GM19397 (cell line): ENCODE results near the gene KCNE4.

Experiments used
- ATAC-seq: cut with Tn5 transposase; IDR thresholded peaks from one replicate; pipeline ENCODE4 v1.9.1; 2021; ENCODE audit warnings: mild to moderate bottlenecking, moderate library complexity; ENCODE audit not compliant: unreplicated experiment

The KCNE4 gene

DNA sequence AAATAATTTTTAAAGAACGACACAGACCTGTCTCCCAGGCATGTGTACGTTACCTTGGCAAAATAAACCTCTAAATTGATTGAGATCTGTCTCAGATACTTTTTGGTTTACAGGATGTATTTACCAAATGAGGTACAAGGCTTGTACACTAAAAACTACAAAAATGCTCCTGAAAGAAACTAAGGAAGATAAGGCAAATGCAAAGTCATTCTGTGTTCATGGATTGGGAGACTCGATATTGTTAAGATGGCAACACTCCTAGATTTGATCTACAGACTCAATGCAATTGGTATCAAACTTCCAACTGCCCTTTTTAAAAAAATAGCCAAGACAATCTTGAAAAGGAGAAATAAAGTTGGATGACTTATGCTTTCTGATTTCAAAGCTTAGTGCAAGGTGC lies 11.5 kb upstream of the KCNE4 start:
- no peak for ATAC-seq

DNA sequence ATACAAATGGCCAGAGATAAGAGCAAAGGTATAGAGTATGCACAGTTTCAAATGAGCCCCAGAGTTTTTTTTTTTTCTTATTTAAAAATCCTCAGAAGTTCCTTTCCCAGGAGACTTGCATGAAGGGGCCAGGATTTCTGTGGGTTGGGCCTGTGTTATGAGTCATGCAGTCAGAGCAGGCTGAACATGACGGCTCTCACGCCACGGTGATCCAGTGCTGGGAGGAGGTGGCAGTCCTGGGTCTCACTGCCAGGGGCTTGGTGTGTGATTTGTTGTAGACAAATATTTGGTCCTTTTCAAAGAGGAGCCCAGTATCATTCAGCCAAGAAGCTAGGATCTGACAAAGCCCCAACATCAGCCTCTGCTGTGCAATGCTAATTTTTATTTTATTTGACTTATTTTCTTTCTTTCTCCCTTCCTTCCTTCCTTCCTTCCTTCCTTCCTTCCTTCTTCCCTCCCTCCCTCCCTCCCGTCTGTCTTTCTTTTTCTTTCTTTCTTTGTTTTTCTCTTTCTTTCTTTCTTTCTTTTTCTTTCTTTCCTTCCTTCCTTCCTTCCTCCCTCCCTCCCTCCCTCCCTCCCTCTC lies 10.4 kb upstream of the KCNE4 start:
- ATAC-seq: no peak

DNA sequence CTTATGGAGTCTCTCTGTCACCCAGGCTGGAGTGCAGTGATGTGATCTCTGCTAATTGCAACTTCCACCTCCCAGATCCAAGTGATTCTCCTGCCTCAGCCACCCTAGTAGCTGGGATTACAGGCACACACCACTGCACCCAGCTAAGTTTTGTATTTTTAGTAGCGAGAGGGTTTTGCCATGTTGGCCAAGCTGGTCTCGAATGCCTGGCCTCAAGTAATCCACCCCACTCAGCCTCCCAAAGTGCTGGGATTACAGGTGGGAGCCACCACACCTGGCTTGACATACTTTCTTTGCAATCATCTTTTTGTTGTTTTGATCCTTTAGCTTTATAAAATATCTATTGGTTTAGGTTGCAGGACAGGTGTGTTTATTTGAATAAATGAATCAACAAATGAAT lies 9.7 kb upstream of the KCNE4 start:
- no peak for ATAC-seq

DNA sequence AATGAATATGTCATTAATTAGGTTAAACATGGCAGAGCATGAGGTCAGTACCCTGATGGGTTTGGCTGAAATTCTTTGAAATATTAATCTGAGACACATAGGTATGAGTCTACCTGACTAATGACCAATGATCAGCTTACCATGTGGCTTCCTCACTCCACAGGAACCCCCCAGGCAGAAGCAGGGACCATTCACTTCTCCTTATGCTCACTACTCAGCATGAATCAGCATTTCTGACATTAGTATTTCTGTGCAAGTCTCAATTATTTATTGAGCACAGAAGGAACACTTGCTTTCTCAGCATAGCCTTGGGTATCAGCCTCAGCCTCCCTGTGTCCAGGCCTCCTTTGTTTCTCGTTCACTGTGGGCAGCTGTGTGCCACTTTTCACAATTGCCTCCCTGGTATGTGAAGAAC lies 9.3 kb upstream of the KCNE4 start:
- no peak for ATAC-seq

DNA sequence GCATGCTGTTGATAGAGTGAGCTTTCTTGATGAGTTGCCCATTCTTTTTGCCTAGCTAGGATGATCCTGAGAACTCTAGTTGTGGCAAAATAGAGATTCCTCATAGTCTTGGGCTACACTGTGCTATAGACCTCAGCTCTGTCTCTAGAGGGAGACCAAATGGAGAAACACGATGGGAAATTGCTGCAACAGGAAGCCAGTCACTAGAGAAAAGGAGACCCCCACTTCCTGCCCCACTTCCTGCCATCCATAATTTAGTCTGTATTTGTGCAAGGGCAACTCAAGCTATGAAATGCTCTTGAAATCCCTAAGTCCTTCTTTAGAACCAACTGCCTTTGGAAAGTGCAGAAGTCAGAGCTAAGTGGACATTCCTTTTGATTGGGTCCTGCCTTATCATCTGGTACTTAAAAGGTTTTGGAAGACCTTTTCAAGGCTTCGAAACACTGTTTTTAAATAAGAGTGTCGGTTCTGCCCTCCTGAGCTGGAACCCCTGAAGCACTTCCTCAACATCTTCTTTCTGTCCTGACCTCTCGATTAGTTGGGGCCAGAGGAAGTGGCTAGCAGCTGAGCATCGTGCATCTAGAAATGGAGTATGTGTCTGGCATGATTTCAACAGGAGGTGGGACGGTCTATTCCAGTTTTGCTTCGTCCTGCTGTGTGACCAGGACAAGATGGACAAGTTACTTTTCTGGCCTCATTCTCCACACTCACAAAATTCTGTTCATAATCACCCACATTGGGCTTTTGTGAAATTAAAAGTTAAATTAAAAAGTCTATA lies 8.6 kb upstream of the KCNE4 start:
- ATAC-seq: no peak

DNA sequence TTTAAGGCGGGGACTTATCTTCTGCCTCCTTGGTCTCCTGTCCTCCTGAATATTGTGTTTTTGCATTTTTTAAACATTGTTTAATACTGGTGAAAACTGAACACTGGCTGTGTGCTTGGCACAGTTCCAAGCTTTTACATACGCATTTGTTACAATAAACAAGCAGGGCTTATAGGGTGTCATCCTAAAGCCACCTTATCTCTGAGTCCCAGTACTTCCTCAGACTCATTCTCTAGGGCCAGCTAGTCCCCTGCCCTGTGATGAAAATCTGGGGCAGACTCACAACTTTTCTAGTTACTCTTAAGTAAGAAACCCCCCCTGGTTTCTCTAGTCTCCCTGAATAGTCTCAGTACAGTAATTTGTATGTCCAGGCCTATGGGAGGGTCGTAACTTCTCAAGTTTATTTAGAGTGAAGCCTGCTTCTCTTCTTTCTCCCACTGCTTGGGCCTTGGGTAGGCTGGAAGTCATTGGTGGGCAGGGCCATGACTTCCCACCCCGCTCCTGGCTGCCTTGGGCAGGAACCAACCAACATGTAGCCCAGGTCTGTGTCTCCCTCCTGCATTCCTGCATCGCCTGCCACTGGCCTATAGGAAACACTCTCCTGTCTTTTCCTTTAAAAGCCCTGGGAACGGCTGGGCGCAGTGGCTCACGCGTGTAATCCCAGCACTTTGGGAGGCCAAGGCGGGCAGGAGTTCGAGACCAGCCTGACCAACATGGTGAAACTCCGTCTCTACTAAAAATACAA lies 7.7 kb upstream of the KCNE4 start:
- ATAC-seq: no peak

DNA sequence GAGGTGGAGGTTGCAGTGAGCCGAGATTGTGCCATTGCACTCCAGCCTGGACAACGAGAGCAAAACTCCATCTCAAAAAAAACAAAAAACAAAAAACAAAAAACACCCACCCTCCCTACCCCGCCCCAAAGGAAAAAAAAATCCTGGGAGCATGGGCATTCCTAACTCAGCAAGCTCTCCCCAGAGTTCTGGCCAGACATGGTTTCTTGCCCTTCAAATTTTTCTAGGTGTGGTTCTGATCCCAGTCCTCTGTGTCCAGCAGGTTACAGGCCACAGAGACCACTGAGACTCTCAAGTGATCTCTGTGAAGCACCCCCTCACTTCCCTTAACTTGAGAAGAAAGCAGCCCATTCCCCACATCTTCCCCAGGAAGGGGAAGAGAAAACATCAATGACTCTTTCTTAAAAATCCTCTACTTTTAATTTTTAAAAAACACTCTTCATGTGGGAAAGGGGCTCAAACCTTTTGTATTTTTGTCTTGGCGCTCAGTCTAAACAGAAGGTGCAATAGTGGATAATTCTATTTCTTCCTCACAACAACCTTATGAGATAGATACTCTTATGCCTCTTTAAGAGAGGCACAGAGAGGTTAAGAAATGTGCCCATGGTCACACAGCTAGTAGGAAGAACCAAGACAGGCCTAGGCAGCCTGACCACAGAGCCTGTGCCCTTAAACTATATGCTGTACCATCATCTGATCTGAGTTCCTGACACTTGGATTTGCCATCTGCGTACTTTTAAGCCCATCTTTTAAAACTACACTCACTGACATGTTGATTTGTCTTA lies 6.9 kb upstream of the KCNE4 start:
- no peak for ATAC-seq

DNA sequence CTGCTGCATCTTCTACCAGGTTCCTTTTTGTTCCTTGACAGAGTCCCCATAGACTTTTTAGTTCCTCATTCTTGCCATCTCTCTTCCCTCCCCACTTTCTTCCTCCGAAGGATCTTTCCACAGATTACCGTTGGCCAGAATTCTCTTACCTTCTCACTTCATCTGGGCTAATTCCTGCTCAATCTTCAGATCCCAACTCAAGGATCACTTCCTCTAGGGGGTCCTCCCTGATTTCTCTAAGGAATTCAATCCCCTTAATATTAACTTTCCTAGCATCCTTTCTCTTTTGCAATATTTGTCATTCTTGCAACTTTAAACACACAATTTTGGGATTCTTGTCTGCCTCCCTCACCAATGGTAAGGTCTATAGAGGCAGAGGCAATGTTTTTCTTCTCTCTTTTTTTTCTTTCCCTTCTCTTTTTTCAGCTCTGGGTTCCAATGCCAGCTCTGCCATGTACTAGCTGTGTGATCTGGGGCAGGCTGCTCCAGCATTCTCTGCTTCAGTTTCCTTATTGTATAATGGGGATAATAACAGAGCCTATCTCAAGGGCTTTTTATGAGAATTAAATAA lies 5.4 kb upstream of the KCNE4 start:
- ATAC-seq: no peak

DNA sequence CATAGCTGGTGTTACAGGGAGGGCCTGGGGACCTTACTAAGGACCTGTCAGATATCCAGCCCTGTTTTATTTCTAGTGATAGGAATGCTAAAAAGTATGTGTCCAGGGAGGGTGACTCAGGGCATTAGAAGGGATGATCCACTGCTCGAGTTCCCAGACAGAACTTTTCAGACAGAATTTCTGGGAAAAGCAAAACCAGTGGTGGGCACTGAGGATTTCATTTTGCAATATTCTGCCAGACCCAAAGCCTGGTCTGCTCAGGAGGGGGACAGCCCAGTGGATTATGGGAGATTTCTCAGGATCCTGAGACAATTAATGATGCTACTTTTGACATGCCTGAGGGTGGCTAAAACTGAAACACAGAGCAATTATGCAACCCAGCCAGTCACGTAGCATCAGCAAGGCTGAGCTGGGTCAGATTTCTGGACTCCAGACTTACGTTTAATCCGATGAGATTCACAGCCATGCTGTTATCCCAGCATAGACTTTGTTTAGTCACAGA lies 4.7 kb upstream of the KCNE4 start:
- ATAC-seq: no peak

DNA sequence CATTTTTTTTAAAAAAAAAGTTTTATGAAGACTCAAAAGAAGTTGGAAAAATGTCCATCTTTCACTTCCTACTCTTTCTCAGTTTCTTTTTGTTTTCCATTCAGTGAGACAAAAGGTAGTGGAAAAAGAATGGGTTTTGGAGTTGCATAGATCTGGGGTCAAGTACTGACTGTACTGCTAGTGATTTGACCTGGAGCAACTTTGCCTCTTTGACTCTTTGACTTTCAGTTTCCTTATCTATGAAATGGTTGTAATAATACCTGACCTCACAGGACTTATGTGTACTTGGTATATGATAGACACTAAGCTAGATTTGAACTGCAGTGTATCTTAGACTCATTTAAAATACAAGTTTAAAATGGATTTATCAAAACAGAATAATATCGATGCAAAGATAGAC lies 3.5 kb upstream of the KCNE4 start:
- ATAC-seq: no peak

DNA sequence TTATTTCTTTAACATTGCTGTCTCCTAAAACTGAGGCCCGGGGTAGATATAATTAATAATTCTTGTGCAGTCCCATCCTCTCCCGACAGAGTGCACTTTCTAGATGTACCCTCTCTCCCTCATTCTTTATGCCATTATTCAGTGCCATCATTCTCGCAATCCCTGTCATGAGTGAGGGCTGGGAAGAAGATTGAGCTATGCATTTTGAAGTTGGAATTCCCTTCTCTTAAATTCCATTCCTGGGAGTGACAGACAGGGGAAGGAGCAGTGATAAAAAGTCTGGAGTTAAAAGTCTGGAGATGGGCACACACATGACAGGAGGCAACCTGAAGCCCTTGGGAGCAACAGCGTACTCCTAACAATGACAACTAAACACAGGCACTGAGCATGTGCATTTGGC lies 2.6 kb upstream of the KCNE4 start:
- ATAC-seq: no peak

DNA sequence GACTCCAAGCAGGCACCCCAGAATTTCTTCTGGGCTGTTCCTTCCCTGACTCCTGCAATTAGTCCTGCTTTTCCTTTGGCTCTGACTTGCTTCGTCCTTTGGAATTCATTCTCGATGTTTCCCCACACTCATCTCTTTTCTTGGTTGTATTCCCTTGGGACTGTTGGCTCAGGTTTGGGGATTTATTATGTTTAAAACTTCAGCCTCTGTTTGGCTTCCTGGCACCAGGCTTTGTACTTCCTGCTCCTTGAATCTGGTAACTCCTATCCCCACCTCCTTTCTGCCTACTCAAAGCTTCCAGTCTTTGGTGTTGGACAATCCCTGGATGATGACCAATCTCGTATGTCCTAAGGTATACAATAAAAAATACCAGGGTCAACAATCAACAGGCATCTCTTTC lies 1.8 kb upstream of the KCNE4 start:
- no peak for ATAC-seq

DNA sequence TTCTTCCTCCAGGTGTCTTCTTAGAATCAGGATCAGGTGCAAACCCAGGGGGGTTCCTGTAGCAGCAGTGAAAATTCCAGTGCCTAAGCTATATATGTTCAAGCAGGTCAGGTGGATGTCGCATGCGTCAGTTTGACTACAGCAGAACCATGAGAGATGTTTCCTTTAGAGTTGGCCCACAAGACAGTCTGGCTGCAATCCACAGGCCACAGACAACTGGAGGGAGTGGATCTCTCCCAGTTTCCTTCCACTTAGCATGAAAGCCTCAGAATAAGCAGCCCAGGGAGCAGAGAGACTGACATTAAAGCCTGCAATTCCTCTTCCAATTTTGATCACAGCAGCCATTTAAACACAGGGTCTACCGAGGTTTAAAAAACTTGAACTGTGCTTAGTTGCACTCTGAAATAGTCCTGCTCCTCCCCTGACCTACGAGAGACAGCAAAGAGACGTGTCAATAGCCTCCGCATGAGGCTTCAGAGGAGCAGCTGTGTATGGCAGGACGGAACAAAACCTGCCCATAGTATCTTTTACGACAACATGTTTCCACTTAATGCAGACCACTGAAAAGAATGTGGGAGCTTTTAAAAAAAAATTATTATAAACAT lies 988 bp upstream of the KCNE4 start:
- ATAC-seq: no peak

DNA sequence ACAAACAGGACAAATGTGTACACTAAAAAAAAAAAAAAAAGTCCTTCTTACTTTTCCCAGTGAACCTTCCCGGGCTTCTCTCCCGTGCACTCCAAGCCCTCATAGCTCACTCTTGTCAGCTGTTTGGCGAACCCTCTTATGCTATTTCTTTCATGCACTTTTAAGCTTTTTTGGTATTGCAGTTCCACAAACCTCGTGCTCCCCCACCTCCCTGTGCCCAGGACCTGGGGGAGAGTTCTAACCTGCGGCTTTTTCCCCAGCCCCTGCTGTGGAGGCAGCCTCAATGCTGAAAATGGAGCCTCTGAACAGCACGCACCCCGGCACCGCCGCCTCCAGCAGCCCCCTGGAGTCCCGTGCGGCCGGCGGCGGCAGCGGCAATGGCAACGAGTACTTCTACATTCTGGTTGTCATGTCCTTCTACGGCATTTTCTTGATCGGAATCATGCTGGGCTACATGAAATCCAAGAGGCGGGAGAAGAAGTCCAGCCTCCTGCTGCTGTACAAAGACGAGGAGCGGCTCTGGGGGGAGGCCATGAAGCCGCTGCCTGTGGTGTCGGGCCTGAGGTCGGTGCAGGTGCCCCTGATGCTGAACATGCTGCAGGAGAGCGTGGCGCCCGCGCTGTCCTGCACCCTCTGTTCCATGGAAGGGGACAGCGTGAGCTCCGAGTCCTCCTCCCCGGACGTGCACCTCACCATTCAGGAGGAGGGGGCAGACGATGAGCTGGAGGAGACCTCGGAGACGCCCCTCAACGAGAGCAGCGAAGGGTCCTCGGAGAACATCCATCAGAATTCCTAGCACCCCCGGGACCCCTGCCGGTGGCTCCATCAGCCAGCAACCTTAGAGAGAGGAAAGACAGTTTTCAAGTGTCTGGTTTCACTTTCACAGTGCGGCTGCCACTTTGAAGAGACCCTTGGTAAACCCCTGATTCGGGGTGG lies 826 bp downstream of the KCNE4 start:
- ATAC-seq: no peak

DNA sequence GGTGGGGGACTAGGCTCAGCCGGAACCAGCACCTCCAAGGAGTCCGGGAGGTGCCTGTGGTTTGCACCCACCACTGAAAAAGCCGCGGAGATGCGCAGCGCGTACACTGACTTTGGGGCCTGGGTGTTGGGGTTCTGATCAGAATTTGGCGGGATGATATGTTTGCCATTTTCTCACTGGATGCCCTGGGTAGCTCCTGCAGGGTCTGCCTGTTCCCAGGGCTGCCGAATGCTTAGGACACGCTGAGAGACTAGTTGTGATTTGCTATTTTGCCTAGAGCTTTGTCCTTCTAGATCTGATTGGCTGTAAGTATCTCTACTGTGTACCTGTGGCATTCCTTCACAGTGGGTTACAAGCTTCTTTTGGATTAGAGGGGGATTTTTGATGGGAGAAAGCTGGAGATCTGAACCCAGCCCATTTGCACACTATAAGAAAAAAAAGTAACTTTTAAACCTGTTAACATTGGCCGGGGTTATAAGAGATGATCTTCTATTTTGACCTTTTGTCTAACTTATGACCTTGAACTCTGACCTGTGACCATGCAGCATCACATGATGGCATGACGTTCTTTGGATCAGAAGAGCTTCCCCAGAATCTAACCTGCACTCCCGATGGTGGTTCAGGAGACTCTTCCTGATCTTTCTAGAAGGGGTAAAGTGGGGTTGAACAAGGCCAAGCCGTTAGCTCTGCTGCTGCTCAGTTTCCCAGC lies 1.6 kb downstream of the KCNE4 start:
- no peak for ATAC-seq

DNA sequence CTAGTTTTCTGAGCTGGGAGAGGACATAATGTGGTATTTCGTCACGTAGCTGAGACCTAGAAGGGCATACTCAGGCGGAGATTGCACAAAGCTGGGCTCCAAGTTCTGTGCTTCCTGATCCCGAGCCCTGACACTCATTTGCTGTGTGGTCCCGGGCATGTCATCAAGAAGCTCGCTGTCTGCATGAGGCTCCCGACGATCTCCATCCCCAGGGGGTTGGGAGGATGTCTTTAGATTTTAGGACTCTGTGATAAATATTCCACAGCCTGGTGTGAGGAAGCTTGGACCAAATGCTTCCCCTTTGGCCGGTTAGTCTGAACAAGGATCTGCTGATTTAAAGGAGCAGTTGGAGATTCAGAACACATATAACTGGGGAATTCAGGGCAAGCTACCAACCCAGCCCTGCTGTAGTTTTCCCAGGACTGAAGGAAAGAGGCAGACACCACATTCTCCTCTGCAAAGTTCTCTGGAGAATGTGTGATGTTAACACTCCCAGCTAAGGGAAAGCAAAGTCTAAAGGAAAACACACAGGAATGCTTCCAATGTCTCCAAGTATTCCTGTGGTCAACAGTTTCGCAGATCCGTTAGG lies 2.3 kb downstream of the KCNE4 start:
- ATAC-seq: no peak

DNA sequence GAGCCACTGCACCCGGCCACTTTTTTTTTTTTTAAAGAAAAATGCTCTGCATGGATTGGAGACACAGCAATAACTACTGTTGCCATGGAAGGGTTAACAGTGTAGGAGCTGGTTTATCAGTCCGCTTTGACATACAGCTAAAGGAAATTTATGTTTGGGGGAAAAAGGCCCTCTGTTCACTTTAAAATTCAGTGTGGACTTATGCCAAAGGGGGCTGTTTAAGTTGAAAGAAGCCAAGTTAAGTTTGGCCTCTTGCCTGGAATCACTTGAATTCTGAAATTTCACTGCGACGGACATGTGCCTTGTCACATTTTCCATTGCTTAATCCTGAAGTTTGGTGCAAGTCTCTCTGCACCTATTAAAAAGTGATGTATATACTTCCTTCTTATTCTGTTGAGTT lies 3.1 kb downstream of the KCNE4 start:
- no peak for ATAC-seq

DNA sequence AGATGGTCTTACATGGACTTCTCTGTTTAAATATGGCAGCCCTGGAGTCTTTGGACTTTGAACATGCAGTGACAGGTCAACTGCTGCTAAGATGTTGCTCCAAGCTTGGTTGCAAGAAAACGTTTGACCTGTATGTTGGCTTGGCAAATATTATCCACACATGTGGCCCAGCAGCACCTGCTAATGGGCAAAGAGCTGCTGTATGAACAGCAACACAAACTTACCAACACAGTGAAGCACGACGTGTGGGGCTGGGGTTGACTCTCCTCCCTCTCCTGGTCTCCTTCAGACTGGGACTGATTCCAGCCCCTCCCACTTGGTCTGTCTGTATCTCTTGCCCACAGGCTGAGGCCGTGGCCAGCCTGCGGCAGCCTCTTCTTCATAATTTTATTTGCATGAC lies 3.8 kb downstream of the KCNE4 start:
- no peak for ATAC-seq
